Measurements from ENCODE around the gene BRMS1. TPM values are rescaled to one million over a fixed set of nuclear protein-coding genes. Genes with fewer than 3 reads are reported as not detected.
A peak's percentile ranks its signal among the peaks of the same experiment; 100 is the strongest.

The BRMS1 gene
- total RNA-seq, 1 experiment from 2014 or later, result 69.9 TPM

- DNase-seq (ENCODE audit: low read depth), result no peak
These were observed 6.4 kb downstream of the BRMS1 start for GRCh38 chr11:66338276-66339161.

- DNase-seq (ENCODE audit: low read depth), result peak; percentile 38
These were observed 7.6 kb downstream of the BRMS1 start for GRCh38 chr11:66337103-66337899.

- peak; percentile 99 for DNase-seq (ENCODE audit: low read depth)
These were observed 8.4 kb downstream of the BRMS1 start, which contains the start of gene RIN1 for GRCh38 chr11:66336234-66337102. TSS of gene RIN1 (minus strand) at chr11:66336434. CDS start at chr11:66336402, 32 bp downstream.

DNA sequence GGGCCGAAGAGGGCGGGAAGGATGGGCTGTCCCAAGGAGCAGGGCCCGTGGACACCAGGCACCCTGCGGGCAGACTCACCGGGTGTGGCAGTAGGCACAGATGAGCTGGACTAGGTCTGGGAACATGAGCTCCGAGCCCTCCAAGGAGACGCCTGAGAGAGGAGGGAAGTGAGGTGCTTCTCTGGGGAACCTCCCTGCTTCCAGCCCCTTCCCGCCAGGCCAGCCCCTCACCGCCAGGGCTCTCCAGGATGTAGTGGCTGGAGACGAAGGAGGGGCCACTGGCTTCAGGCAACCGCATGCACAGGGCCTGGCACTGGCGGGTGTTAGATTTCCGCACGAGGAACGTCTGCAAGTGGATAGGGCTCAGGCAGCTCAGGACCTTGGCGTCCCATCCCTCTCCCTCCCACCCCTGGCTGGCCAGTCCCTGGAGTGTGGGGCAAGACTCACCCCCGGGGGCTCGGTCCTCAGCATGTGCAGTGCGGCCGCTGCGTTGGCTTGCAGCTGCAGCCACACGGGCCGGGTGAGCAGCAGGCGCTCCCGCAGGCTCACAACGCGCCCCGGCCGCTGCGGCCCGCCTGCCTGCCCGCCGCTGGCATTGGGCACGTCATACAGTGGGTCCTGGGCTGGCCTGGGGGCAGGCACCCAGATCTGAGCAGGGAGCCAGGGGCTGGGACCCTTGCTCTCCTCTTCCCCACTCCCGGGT lies 9.2 kb downstream of the BRMS1 start:
- DNase-seq (ENCODE audit: low read depth), result peak; percentile 74

DNA sequence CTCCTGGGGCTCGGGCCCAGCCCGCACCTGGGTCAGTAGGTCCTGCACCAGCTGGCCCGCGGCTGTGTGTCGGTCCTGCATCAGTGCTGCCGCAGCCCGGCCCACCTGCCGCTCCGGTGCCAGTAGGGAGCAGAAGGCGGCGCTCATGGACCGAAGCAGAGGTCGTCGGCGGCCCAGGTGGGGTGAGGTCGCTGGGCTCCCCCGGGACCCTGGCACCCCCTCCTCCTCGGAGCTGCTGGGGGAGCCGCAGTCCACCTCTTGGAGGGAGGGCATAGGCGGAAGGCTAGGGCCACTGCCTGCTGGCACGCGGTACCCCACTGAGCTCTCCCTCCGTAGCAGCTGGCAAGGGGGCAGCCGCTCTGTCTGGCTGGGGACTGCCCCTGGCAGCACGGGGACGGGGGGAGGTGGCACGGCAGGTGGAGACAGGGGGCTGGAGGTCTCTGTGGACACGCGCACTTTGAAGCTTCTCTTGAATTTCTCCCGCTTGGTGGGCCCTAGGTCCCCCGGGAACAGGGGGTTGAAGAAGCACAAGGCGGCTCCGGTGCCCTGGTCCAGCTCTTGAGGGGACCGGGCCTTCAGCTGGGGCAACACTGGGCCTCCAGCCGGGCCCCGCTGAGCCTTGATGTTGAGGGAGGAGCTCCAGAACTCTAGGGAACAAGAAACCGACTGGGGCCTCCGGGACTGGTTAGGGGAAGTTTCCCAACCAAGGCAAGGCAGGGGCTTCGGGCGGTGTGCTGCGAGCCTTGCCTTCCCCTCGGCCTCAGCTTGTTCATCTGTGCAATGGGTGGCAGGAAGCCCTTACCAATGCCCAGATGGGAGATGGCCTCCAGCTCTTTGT lies 10.1 kb downstream of the BRMS1 start:
- DNase-seq (ENCODE audit: low read depth), result no peak

DNA sequence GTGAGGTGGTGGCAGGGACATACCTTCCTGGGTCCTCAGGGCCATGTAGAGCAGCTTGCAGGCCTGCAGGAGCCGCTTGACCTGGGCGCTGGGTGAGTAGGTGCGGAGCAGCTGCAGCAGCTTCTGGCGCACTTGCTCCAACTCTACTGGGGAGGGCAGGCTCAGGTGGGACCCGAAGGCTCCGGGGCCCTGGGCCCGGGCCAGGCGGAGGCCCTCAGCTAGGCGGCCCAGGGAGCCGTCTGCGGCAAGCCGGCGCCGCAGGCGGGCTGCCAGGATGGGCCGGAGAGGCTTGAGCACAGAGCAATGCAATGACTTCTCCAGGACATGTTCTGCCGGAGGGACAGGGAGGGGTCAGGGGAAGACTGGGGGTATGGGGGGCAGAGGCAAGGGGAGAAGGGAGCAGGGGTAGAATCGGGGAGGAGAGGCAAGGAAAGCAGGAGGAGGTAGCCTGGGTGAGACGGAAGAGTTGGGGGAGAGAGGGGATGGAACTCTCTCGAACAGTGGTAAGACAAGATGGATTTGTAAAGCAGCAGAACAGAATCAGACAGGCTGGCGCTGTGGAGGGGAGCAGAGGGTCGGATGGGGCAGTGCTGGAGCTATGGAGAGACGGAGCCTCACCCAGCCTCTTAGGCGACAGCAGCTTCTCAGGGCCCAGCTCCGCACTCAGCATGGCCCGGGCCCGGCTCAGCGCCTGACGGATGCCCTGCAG lies 10.9 kb downstream of the BRMS1 start:
- no peak for DNase-seq (ENCODE audit: low read depth)

DNA sequence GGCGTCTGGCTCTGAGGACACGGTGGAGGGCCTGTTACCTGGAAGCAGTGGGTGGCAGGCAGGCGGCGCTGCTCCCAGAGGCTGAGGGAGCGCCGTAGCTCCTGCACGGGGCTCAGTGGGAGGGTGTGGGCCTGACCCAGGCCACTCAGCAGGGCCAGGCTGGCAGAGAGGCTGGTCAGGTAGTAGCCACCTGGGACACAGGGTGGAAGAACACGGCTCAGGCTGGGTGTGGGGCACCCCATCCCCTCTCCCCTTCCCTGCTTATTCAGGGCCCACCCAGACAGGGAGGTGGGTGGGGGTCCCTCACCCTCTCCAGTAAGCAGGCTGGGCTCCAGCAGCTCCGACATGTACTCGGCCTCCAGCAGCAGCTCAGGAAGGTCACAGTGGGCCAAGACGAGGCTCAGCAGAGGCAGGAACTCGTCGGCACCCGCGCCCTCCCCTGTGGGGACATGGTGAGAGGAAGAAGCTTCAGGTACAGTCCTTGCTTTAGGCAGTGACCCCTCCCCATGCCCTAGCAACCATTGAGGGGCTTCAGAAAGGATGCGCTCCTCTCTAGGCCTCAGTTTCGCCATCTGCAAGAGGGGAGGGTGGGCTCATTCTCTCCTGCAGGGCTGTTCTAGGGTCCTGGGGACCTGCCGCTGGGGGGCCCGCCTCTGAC lies 11.6 kb downstream of the BRMS1 start:
- DNase-seq (ENCODE audit: low read depth), result no peak

DNA sequence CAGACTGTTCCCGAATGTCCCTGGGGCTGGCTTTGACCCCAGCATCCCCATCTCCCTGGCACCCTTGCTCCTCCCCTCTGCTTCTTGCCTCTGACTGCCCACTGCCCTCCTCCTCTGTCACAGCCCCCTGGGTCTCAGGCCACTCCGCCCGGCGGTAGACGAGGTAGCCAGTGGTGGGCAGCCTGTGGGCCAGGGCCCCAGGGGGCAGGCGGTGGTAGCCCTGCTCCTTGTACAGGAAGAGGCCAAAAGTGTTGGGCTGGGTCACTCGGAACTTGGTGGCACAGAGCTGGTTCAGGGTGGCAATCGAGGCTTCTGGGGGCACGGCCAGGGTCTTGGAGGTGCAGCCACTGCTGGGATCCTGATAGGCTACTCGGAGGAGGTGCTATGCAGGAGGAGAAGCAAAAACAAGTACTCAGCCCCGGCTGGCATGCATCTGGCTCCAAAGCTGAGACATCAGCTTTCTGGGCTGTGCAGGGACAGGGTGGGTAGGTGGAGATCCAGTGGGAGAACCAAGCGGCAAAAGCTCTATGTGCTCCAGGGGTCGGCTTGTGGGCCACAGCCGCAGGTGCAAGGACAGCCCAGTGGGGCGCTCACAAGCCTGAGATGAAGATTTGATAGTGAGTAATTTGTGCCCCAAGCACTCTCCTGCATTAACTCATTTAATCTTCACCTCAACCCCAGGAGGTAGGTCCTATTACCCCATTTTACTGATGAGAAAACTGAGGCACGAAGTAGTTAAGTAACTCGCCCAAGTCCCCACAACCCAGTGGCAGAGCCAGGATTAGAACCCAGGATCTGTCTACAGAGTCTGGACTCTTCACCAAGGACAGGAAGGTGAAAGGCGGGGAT lies 12.3 kb downstream of the BRMS1 start:
- DNase-seq (ENCODE audit: low read depth), result no peak

GRCh38 chr11:66331542-66332370 lies 13.1 kb downstream of the BRMS1 start:
- DNase-seq (ENCODE audit: low read depth), result no peak

GRCh38 chr11:66330931-66331330 lies 14.0 kb downstream of the BRMS1 start:
- DNase-seq (ENCODE audit: low read depth), result no peak

- no peak for DNase-seq (ENCODE audit: low read depth)
These were observed 15.7 kb downstream of the BRMS1 start for GRCh38 chr11:66329165-66329673.

GRCh38 chr11:66328302-66329144 lies 16.4 kb downstream of the BRMS1 start:
- DNase-seq (ENCODE audit: low read depth), result peak; percentile 80

- no peak for DNase-seq (ENCODE audit: low read depth)
These were observed 16.9 kb downstream of the BRMS1 start for GRCh38 chr11:66328031-66328301.

- DNase-seq (ENCODE audit: low read depth), result peak; percentile 66
These were observed 17.5 kb downstream of the BRMS1 start for GRCh38 chr11:66327171-66328030.

Measured in HT1080 (cell line).